Measurements from ENCODE around the gene KCNK18. TPM values are rescaled to one million over a fixed set of nuclear protein-coding genes. Genes with fewer than 3 reads are reported as not detected.
"Not testable (repeated sequence)": the region's sequence is repeated elsewhere in the genome, so short reads cannot be mapped to it uniquely, and the experiment has no call there.

The KCNK18 gene
- total RNA-seq, 1 donor, result not detected

DNA sequence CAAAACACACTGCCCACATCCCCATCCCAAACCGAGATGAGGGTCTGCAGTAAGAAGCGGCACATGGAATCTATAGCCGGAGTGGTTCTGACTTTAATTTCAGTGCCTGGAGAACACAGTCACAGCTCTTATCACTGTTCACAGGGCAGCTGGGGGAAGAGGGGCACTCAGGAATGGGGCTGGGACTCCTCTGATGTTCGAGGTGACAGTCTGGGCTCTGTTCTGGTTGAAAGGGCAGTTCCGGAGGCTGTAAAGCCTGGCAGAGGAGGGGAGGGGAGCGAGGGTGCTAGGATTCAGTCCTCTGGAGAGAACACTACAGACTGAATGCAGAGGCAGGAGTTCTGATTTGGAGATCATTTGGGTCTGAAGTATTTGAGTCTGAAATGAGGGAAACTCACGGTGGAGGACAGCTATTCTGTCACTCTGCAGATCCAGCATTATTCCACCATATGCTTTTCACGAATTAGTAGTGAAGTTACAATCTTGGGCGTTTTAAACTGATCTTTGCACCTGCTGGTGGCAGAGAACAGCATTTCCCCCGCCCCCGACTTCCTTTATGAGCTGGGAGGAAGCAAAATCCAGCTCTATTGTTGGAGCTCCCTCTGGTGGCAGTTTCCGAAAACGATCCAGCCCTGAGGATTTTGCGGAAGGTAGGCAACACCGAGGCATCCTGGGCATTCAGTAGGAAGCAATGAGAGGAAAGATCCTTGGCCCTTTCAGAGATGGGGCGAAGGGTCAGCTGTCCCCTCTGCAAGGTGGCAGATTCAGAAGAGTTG, 22.7 kb upstream of the KCNK18 start:
- peak; percentile 72 for DNase-seq (ENCODE audit: low read depth)
- H3K4me3 ChIP-seq (ENCODE audit: low read depth, low read length), result peak overlapping the region; percentile 53

DNA sequence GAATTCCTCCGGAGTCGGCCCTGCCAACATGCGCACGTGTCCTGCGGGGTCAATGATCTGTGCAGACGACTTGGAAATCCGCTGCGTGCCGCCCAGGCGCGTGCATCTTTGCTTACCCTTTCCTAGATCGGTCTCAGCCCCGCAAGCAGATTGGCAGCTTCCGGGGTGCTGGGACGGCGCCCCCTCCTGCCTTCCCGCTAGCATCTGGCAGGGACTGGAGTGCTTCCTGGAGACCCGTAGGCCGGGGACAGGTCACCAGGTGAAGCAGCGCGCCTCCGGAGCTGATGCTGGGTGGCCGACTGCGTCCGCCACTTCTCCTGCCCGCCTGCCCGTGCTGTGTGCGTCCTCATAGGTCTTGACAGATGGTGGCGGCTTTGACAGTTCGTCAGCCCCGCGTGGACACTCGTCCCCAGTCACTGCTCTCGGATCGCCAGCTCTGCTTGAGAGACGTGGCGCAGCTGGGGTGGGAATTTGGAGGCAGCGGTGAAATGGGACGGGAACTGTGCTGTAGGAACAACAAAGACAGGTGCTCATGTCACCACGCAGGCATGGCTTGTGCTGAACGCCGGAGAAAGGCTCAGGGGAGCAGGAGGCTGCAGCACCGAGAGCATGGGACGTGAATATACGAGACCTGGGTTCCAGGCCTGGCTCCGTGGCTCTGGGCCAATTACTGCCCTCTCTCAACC, 21.9 kb upstream of the KCNK18 start:
- H3K4me3 ChIP-seq (ENCODE audit: low read depth, low read length), result peak overlapping the region; percentile 53
- TF ChIP-seq, protein P1, sequence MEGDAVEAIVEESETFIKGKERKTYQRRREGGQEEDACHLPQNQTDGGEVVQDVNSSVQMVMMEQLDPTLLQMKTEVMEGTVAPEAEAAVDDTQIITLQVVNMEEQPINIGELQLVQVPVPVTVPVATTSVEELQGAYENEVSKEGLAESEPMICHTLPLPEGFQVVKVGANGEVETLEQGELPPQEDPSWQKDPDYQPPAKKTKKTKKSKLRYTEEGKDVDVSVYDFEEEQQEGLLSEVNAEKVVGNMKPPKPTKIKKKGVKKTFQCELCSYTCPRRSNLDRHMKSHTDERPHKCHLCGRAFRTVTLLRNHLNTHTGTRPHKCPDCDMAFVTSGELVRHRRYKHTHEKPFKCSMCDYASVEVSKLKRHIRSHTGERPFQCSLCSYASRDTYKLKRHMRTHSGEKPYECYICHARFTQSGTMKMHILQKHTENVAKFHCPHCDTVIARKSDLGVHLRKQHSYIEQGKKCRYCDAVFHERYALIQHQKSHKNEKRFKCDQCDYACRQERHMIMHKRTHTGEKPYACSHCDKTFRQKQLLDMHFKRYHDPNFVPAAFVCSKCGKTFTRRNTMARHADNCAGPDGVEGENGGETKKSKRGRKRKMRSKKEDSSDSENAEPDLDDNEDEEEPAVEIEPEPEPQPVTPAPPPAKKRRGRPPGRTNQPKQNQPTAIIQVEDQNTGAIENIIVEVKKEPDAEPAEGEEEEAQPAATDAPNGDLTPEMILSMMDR (IDR thresholded peaks at IDR 0.05; ENCODE audit: insufficient read depth, low read length), result no peak
- DNase-seq (ENCODE audit: low read depth), result no peak

More for the DNA sequence above, 22.7 kb upstream of the KCNK18 start:
- TF ChIP-seq, protein P1 (IDR thresholded peaks at IDR 0.05; ENCODE audit: insufficient read depth, low read length), result peak; percentile 88

DNA sequence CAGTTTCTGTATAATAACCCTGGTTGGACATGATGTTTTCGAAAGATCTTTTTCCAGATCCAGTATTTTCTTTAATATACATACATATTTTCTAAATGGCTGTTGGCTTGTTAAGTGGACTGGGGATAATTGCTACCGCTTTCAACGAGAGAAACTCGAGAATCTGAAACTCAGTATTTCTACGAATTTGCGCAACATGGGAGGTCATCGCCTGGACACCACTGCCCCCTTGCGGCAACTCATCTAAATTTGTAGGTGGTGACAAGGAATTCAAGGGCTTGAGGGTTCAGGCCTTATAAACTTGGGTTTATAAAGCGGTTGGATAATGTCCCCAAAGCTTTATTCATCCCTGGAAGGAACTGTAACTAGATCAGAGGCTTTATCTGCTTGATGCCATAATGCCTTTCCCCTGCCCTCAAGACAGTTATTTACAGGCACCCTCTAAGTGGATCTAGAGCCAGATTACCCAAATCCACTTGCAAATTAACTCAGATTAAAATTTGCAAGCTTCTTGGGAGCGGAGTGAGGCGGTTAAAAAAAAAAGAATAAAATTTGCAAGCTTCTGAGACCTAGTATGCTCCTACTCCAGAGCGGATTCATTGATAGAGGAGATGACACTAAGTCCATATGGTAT, 21.3 kb upstream of the KCNK18 start:
- TF ChIP-seq, protein P1 (IDR thresholded peaks at IDR 0.05; ENCODE audit: insufficient read depth, low read length), result peak; percentile 82
- DNase-seq (ENCODE audit: low read depth), result peak; percentile 80
- H3K4me3 ChIP-seq (ENCODE audit: low read depth, low read length), result peak overlapping the region; percentile 53

DNA sequence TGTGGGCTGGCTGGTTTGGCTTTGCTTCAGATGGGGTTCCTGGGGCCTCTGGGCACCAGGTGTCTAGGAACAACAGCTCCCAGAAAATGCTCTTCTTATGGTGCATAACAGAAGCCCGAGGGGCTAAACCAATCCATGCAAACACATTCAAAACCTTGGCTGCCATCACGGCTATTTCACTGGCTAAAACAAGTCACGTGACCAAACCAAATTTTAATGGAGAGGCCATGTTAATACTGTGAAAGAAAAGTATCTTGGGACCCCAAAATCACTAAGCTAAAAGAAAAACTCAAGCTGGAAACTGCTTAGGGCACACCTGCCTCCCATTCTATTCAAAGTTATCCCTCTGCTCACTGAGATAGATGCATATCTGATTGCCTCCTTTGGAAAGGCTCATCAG, 19.1 kb upstream of the KCNK18 start:
- no peak for DNase-seq (ENCODE audit: low read depth)
- no peak overlapping the region for H3K4me3 ChIP-seq (ENCODE audit: low read depth, low read length)
- TF ChIP-seq, protein P1 (IDR thresholded peaks at IDR 0.05; ENCODE audit: insufficient read depth, low read length), result no peak

DNA sequence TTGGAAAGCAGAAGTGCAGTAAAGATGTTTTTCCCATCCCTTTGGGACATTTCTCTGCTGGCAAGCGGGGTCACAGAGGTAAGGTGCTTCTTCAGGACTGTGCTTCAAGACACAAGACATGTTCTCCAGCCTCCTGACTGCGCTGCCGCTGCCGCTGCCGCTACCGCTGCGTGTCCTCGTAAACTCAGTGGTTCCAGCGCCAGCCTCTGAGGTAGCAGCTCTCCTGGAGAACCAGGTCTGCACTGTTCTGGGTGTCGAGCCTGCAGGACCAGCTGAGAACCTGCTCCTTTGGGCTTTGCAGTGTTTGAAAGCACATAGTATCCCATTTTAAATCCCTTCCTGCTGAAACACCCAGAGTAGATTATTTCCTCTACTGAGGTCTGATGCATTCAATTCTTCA, 13.0 kb upstream of the KCNK18 start:
- TF ChIP-seq, protein P1 (IDR thresholded peaks at IDR 0.05; ENCODE audit: insufficient read depth, low read length), result no peak
- DNase-seq (ENCODE audit: low read depth), result no peak
- no peak overlapping the region for H3K4me3 ChIP-seq (ENCODE audit: low read depth, low read length)

DNA sequence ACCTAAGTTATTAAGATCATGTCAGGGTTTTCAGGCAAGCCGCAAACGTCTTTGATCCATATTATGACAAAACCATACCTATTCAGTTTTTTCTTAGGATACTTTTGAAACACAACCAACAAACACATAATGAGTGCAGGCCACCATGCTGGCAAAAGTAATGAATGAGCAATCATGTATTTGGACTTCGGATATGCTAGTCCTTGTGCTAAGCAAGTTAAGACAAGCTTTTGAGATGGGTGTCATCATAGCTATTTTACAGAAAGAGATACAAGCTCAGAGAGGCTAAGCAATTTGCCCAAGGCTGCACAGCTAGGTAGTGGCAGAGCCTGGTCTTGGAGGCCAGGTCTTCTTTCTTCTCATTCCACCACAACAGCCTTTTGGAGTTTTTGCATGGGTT, 12.5 kb upstream of the KCNK18 start:
- DNase-seq (ENCODE audit: low read depth), result no peak
- TF ChIP-seq, protein P1 (IDR thresholded peaks at IDR 0.05; ENCODE audit: insufficient read depth, low read length), result no peak

DNA sequence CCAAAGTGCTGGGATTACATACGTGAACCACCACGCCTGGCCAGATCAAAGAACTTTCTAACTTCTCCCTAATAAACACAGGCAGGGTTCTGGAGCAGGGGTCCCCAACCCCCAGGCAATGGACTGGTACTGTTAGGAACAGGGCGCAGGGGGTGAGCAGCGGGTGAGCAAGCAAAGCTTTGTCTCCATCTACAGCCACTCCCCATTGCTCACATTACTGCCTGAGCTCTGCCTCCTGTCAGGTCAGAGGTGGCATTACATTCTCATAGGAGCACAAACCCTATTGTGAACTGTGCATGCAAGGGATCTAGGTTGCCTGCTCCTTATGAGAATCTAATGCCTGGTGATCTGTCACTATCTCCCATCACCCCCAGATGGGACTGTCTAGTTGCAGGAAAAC, 11.5 kb upstream of the KCNK18 start:
- DNase-seq (ENCODE audit: low read depth); H3K4me3 ChIP-seq (ENCODE audit: low read depth, low read length): not testable (repeated sequence)

More for the DNA sequence above, 12.5 kb upstream of the KCNK18 start:
- no peak overlapping the region for H3K4me3 ChIP-seq (ENCODE audit: low read depth, low read length)

Measured in fibroblast of the aortic adventitia (primary cell).